Lower leg skin (tissue), 3 donors: Measurements from ENCODE around the gene ZNF341.

Source experiments
- POLR2A ChIP-seq, 2 donors: fragments of 450-650 bp; IDR thresholded peaks; one replicate each; pipeline ENCODE4 v1.6.1; 2016 to 2017; ENCODE audit warnings: antibody characterized with exemption in 2 of 2, mild to moderate bottlenecking in 1 of 2, moderate library complexity in 1 of 2
- TF ChIP-seq, protein P1 (sequence below), 3 donors: fragments of 450-650 bp; IDR thresholded peaks; one replicate each; pipeline ENCODE4 v1.5.1; 2016; ENCODE audit warnings: antibody characterized with exemption in 3 of 3, mild to moderate bottlenecking in 3 of 3, moderate library complexity in 2 of 3

GRCh38 chr20:33687993-33688937 is 43.5 kb upstream of the ZNF341 start:
- TF ChIP-seq, protein P1, sequence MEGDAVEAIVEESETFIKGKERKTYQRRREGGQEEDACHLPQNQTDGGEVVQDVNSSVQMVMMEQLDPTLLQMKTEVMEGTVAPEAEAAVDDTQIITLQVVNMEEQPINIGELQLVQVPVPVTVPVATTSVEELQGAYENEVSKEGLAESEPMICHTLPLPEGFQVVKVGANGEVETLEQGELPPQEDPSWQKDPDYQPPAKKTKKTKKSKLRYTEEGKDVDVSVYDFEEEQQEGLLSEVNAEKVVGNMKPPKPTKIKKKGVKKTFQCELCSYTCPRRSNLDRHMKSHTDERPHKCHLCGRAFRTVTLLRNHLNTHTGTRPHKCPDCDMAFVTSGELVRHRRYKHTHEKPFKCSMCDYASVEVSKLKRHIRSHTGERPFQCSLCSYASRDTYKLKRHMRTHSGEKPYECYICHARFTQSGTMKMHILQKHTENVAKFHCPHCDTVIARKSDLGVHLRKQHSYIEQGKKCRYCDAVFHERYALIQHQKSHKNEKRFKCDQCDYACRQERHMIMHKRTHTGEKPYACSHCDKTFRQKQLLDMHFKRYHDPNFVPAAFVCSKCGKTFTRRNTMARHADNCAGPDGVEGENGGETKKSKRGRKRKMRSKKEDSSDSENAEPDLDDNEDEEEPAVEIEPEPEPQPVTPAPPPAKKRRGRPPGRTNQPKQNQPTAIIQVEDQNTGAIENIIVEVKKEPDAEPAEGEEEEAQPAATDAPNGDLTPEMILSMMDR (IDR thresholded peaks at IDR 0.05): no peak
- no peak for TF ChIP-seq POLR2A (IDR thresholded peaks at IDR 0.05)
